HepG2 (cell line): ENCODE measurements around the gene PKM. TPM values are rescaled to one million over a fixed set of nuclear protein-coding genes. Genes with fewer than 3 reads are reported as not detected.
A peak's percentile ranks its signal among the peaks of the same experiment; 100 is the strongest.

Experiments used
- JUN ChIP-seq: sonication (generic); formaldehyde crosslinking; IDR thresholded peaks from 2 replicates; pipeline ENCODE4 v1.4.0; 2020; ENCODE audit warnings: mild to moderate bottlenecking, missing genetic modification reagents
- KDM2A ChIP-seq: sonication (generic); formaldehyde crosslinking; IDR thresholded peaks from 2 replicates; pipeline ENCODE4 v1.4.0; 2020; ENCODE audit warnings: low read depth, missing genetic modification reagents, borderline replicate concordance
- RELA ChIP-seq: sonication (generic); formaldehyde crosslinking; IDR thresholded peaks from 2 replicates; pipeline ENCODE4 v1.4.0; 2020; ENCODE audit warnings: missing genetic modification reagents
- SP4 ChIP-seq: sonication (generic); formaldehyde crosslinking; IDR thresholded peaks from 2 replicates; pipeline ENCODE4 v1.8.1; 2023; ENCODE audit warnings: mild to moderate bottlenecking, missing genetic modification reagents
- TAF15 ChIP-seq: fragments of 200-400 bp; formaldehyde crosslinking; IDR thresholded peaks from one replicate; pipeline ENCODE4 v1.6.1; 2018; ENCODE audit warnings: mild to moderate bottlenecking, low read depth, low read length; ENCODE audit not compliant: poor library complexity, severe bottlenecking
- TBX3 ChIP-seq: fragments of 450-650 bp; IDR thresholded peaks from 2 replicates; pipeline ENCODE4 v1.6.1; 2017; ENCODE audit warnings: antibody characterized with exemption, mild to moderate bottlenecking, inconsistent platforms, borderline replicate concordance
- ZBTB20 ChIP-seq: sonication (generic); formaldehyde crosslinking; IDR thresholded peaks from 2 replicates; pipeline ENCODE4 v1.8.1; 2023; ENCODE audit warnings: missing genetic modification reagents, low read depth, mild to moderate bottlenecking, borderline replicate concordance
- ZNF136 ChIP-seq: sonication (generic); formaldehyde crosslinking; IDR thresholded peaks from 2 replicates; pipeline ENCODE4 v1.8.1; 2022; ENCODE audit warnings: low read depth, mild to moderate bottlenecking, moderate library complexity, missing genetic modification reagents
- ZNF766 ChIP-seq: sonication (generic); formaldehyde crosslinking; IDR thresholded peaks from 2 replicates; pipeline ENCODE4 v1.5.0; 2020; ENCODE audit warnings: missing genetic modification reagents, borderline replicate concordance
- ZNF776 ChIP-seq: sonication (generic); formaldehyde crosslinking; IDR thresholded peaks from 2 replicates; pipeline ENCODE4 v1.4.0; 2020; ENCODE audit warnings: mild to moderate bottlenecking, missing genetic modification reagents
- ZSCAN12 ChIP-seq: sonication (generic); formaldehyde crosslinking; IDR thresholded peaks from 2 replicates; pipeline ENCODE4 v1.9.0; 2021; ENCODE audit warnings: mild to moderate bottlenecking, missing genetic modification reagents
- polyA plus RNA-seq, 8 experiments: library from polyadenylated mRNA; depleted of rRNA in 3 of 8; stranded (reverse) in 7 of 8; unstranded in 1 of 8; fragments of >200 nt; fragmentation: Illumina TruSeq in 4 of 8; extraction: Trizol in 4 of 8; gene quantifications; 2 replicates each; pipeline versions ENCODE4 v1.2.1 to v1.2.3, GENCODE V29; 2011 to 2016; ENCODE audit warnings: low read depth in 4 of 8, missing spikeins in 1 of 8, mixed read lengths in 1 of 8; ENCODE audit not compliant: insufficient read depth in 1 of 8
- total RNA-seq, 5 experiments: library from RNA; depleted of rRNA; stranded (reverse); fragments of >200 nt; fragmentation: Illumina TruSeq; extraction: Trizol; gene quantifications; 2 replicates each; pipeline ENCODE4 v1.2.3, GENCODE V29; 2016; ENCODE audit warnings: low read depth in 1 of 5
- TF ChIP-seq, protein P1 (sequence below): sonication (generic); formaldehyde crosslinking; IDR thresholded peaks from 2 replicates; pipeline ENCODE4 v1.8.0; 2022; ENCODE audit warnings: mild to moderate bottlenecking, missing genetic modification reagents, moderate library complexity
- TF ChIP-seq, protein P2 (sequence below): sonication (generic); formaldehyde crosslinking; IDR thresholded peaks from 2 replicates; pipeline ENCODE4 v1.5.1; 2020; ENCODE audit warnings: missing genetic modification reagents, mild to moderate bottlenecking, borderline replicate concordance
- TF ChIP-seq, protein P3 (sequence below): sonication (generic); formaldehyde crosslinking; IDR thresholded peaks from 2 replicates; pipeline ENCODE4 v1.4.0; 2020; ENCODE audit warnings: missing genetic modification reagents
- TF ChIP-seq, protein P4 (sequence below): sonication (generic); formaldehyde crosslinking; IDR thresholded peaks from 2 replicates; pipeline ENCODE4 v1.8.1; 2023; ENCODE audit warnings: mild to moderate bottlenecking, missing genetic modification reagents, borderline replicate concordance
- TF ChIP-seq, protein P5 (sequence below): sonication (generic); formaldehyde crosslinking; IDR thresholded peaks from 2 replicates; pipeline ENCODE4 v1.5.1; 2020; ENCODE audit warnings: missing genetic modification reagents, mild to moderate bottlenecking, borderline replicate concordance
- TF ChIP-seq, protein P6 (sequence below), 2 experiments: sonication (generic) in 1 of 2; formaldehyde crosslinking in 1 of 2; IDR thresholded peaks; 2 replicates each; pipeline versions ENCODE4 v1.5.1 to v1.6.1; 2011 to 2020; ENCODE audit warnings: borderline replicate concordance in 1 of 2, low read depth in 1 of 2, low read length in 1 of 2, mild to moderate bottlenecking in 1 of 2, missing genetic modification reagents in 1 of 2, moderate library complexity in 1 of 2
- TF ChIP-seq, protein P7 (sequence below): sonication (generic); formaldehyde crosslinking; IDR thresholded peaks from 2 replicates; pipeline ENCODE4 v1.4.0; 2020; ENCODE audit warnings: missing genetic modification reagents

The PKM gene
- total and polyA plus RNA-seq, 2 of the 13 experiments (the other 11 are each of a cell fraction or from before 2014, with no cell fraction given) = 488 to 780 TPM

DNA sequence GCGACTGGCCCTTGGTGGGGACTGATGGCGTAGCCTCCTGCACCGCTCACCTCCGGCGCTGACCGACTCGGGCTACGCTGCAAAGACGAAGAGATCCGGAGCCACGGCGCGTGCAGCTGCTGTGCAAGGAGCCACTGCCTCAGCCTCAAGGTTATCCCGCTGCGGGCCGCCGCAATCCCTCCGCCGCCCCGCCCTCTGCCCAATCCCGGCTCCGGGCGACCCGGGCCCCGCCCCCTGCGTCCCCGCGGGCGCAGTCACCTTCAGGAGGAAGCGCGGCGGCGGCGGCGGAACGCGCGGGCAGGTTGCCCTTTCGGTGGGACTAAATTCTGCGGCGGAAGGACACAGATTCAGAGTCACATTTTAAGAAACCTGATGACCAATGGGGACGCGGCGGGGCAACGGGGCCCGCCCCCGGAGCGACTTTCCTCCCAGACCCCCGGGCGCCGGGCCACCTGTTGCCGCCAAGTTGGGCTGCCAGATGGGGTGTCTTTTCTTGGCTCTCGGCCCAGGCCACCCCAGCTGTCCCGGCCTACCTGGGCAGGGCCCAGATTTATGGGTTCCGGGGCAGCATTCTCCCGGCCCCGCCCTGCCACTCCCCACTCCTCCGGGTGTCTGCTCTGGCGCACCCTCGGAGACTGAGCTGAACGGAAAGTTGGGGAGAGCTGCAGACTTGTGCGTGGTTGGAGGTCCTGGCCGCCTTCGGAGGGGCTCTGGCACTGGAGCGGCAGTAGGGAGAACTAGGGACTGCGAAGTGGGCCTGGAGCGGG is at the start of gene PKM (continued):
- TF ChIP-seq, protein P1, sequence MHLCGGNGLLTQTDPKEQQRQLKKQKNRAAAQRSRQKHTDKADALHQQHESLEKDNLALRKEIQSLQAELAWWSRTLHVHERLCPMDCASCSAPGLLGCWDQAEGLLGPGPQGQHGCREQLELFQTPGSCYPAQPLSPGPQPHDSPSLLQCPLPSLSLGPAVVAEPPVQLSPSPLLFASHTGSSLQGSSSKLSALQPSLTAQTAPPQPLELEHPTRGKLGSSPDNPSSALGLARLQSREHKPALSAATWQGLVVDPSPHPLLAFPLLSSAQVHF = no peak; the same call in 1 of the 2 replicates
- TF ChIP-seq KDM2A (CRISPR knock-in tag) (peak; percentile 79), RELA (no peak), ZSCAN12 (CRISPR knock-in tag) (peak; percentile 60; the same call in 1 of the 2 replicates), ZBTB20 (CRISPR knock-in tag) (peak; percentile 70; the same call in 1 of the 2 replicates), SP4 (peak; percentile 96), ZNF136 (CRISPR knock-in tag) (peak; percentile 25), ZNF766 (CRISPR knock-in tag) (peak; percentile 69; the same call in 1 of the 2 replicates), TAF15 (no peak), TBX3 (no peak), ZNF776 (CRISPR knock-in tag) (peak; percentile 92), JUN (CRISPR knock-in tag) (peak; percentile 25; the same call in 1 of the 2 replicates)
- TF ChIP-seq, protein P2, sequence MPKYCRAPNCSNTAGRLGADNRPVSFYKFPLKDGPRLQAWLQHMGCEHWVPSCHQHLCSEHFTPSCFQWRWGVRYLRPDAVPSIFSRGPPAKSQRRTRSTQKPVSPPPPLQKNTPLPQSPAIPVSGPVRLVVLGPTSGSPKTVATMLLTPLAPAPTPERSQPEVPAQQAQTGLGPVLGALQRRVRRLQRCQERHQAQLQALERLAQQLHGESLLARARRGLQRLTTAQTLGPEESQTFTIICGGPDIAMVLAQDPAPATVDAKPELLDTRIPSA = peak; percentile 59; the same call in 1 of the 2 replicates
- TF ChIP-seq, protein P3, sequence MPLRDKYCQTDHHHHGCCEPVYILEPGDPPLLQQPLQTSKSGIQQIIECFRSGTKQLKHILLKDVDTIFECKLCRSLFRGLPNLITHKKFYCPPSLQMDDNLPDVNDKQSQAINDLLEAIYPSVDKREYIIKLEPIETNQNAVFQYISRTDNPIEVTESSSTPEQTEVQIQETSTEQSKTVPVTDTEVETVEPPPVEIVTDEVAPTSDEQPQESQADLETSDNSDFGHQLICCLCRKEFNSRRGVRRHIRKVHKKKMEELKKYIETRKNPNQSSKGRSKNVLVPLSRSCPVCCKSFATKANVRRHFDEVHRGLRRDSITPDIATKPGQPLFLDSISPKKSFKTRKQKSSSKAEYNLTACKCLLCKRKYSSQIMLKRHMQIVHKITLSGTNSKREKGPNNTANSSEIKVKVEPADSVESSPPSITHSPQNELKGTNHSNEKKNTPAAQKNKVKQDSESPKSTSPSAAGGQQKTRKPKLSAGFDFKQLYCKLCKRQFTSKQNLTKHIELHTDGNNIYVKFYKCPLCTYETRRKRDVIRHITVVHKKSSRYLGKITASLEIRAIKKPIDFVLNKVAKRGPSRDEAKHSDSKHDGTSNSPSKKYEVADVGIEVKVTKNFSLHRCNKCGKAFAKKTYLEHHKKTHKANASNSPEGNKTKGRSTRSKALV = 0 out of 2 replicates have a peak, but pooled peaks have one; percentile 16
- TF ChIP-seq, protein P4, sequence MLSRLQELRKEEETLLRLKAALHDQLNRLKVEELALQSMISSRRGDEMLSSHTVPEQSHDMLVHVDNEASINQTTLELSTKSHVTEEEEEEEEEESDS (CRISPR knock-in tag) = no peak
- TF ChIP-seq, protein P5, sequence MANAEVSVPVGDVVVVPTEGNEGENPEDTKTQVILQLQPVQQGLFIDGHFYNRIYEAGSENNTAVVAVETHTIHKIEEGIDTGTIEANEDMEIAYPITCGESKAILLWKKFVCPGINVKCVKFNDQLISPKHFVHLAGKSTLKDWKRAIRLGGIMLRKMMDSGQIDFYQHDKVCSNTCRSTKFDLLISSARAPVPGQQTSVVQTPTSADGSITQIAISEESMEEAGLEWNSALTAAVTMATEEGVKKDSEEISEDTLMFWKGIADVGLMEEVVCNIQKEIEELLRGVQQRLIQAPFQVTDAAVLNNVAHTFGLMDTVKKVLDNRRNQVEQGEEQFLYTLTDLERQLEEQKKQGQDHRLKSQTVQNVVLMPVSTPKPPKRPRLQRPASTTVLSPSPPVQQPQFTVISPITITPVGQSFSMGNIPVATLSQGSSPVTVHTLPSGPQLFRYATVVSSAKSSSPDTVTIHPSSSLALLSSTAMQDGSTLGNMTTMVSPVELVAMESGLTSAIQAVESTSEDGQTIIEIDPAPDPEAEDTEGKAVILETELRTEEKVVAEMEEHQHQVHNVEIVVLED (CRISPR knock-in tag) = peak; percentile 88
- TF ChIP-seq, protein P6, sequence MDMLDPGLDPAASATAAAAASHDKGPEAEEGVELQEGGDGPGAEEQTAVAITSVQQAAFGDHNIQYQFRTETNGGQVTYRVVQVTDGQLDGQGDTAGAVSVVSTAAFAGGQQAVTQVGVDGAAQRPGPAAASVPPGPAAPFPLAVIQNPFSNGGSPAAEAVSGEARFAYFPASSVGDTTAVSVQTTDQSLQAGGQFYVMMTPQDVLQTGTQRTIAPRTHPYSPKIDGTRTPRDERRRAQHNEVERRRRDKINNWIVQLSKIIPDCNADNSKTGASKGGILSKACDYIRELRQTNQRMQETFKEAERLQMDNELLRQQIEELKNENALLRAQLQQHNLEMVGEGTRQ (IDR thresholded peaks at IDR 0.05; ENCODE audit: low read depth, low read length) = no peak
- TF ChIP-seq, protein P6 (CRISPR knock-in tag; IDR thresholded peaks at IDR 0.05; ENCODE audit: borderline replicate concordance) = no peak
- TF ChIP-seq, protein P7, sequence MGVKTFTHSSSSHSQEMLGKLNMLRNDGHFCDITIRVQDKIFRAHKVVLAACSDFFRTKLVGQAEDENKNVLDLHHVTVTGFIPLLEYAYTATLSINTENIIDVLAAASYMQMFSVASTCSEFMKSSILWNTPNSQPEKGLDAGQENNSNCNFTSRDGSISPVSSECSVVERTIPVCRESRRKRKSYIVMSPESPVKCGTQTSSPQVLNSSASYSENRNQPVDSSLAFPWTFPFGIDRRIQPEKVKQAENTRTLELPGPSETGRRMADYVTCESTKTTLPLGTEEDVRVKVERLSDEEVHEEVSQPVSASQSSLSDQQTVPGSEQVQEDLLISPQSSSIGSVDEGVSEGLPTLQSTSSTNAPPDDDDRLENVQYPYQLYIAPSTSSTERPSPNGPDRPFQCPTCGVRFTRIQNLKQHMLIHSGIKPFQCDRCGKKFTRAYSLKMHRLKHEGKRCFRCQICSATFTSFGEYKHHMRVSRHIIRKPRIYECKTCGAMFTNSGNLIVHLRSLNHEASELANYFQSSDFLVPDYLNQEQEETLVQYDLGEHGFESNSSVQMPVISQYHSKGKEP (CRISPR knock-in tag) = no peak; the same call in 1 of the 2 replicates
